ENCODE measurements around the gene IFITM1. TPM values are rescaled to one million over a fixed set of nuclear protein-coding genes. Genes with fewer than 3 reads are reported as not detected.
"Not testable (repeated sequence)": the region's sequence is repeated elsewhere in the genome, so short reads cannot be mapped to it uniquely, and the experiment has no call there.

Gene IFITM1
- total RNA-seq, 1 donor from 2014 or later = 38.2 TPM

- H3K27me3 ChIP-seq (ENCODE audit: control insufficient read depth, insufficient read depth, low read length); DNase-seq (ENCODE audit: low read depth); H3K36me3 ChIP-seq (ENCODE audit: control insufficient read depth, insufficient read depth, low read length): not testable (repeated sequence)
- peak overlapping the region; percentile 63 for H3K4me3 ChIP-seq (ENCODE audit: low read depth, low read length)
These were observed 3.8 kb upstream of the IFITM1 start for GRCh38 chr11:309979-310572.

- H3K4me3 ChIP-seq (ENCODE audit: low read depth, low read length) = peak overlapping the region; percentile 24
- not testable (repeated sequence) for DNase-seq (ENCODE audit: low read depth); H3K27me3 ChIP-seq (ENCODE audit: control insufficient read depth, insufficient read depth, low read length); H3K36me3 ChIP-seq (ENCODE audit: control insufficient read depth, insufficient read depth, low read length)
These were observed 2.7 kb upstream of the IFITM1 start for GRCh38 chr11:311013-311748.

GRCh38 chr11:312092-312816 lies 1.6 kb upstream of the IFITM1 start:
- Histone ChIP-seq H3K27me3 (ENCODE audit: control insufficient read depth, insufficient read depth, low read length) (peaks cover 13% of the 10 kb centered on the region), H3K4me3 (ENCODE audit: low read depth, low read length) (no peak overlapping the region), H3K36me3 (ENCODE audit: control insufficient read depth, insufficient read depth, low read length) (no peaks in the 10 kb centered on the region)
- TF ChIP-seq CTCF (IDR thresholded peaks at IDR 0.05; ENCODE audit: insufficient read depth, low read length, poor library complexity, severe bottlenecking) = no peak
- DNase-seq (ENCODE audit: low read depth) = no peak

- DNase-seq (ENCODE audit: low read depth) = no peak
- Histone ChIP-seq H3K4me3 (ENCODE audit: low read depth, low read length) (no peak overlapping the region), H3K36me3 (ENCODE audit: control insufficient read depth, insufficient read depth, low read length) (no peaks in the 10 kb centered on the region), H3K27me3 (ENCODE audit: control insufficient read depth, insufficient read depth, low read length) (peaks cover 15% of the 10 kb centered on the region)
- TF ChIP-seq CTCF (IDR thresholded peaks at IDR 0.05; ENCODE audit: insufficient read depth, low read length, poor library complexity, severe bottlenecking) = no peak
These were observed 495 bp upstream of the IFITM1 start for GRCh38 chr11:313304-313786.

GRCh38 chr11:314554-314875 lies 675 bp downstream of the IFITM1 start:
- not testable (repeated sequence) for DNase-seq (ENCODE audit: low read depth); H3K36me3 ChIP-seq (ENCODE audit: control insufficient read depth, insufficient read depth, low read length)
- Histone ChIP-seq H3K27me3 (ENCODE audit: control insufficient read depth, insufficient read depth, low read length) (peaks cover 15% of the 10 kb centered on the region), H3K4me3 (ENCODE audit: low read depth, low read length) (peak overlapping the region; percentile 54)

GRCh38 chr11:315051-315481 lies 1.2 kb downstream of the IFITM1 start:
- peaks cover 15% of the 10 kb centered on the region for H3K27me3 ChIP-seq (ENCODE audit: control insufficient read depth, insufficient read depth, low read length)
- H3K36me3 ChIP-seq (ENCODE audit: control insufficient read depth, insufficient read depth, low read length) = peaks cover 2% of the 10 kb centered on the region
- TF ChIP-seq CTCF (IDR thresholded peaks at IDR 0.05; ENCODE audit: insufficient read depth, low read length, poor library complexity, severe bottlenecking) = no peak
- peak overlapping the region; percentile 29 for H3K4me3 ChIP-seq (ENCODE audit: low read depth, low read length)
- no peak for DNase-seq (ENCODE audit: low read depth)

- Histone ChIP-seq H3K36me3 (ENCODE audit: control insufficient read depth, insufficient read depth, low read length) (peaks cover 2% of the 10 kb centered on the region), H3K4me3 (ENCODE audit: low read depth, low read length) (peak overlapping the region; percentile 29), H3K27me3 (ENCODE audit: control insufficient read depth, insufficient read depth, low read length) (peaks cover 15% of the 10 kb centered on the region)
- no peak for TF ChIP-seq CTCF (IDR thresholded peaks at IDR 0.05; ENCODE audit: insufficient read depth, low read length, poor library complexity, severe bottlenecking)
- no peak for DNase-seq (ENCODE audit: low read depth)
These were observed 1.7 kb downstream of the IFITM1 start for GRCh38 chr11:315516-315994.
